ENCODE results near the gene PRDM1.

Gene PRDM1

DNA sequence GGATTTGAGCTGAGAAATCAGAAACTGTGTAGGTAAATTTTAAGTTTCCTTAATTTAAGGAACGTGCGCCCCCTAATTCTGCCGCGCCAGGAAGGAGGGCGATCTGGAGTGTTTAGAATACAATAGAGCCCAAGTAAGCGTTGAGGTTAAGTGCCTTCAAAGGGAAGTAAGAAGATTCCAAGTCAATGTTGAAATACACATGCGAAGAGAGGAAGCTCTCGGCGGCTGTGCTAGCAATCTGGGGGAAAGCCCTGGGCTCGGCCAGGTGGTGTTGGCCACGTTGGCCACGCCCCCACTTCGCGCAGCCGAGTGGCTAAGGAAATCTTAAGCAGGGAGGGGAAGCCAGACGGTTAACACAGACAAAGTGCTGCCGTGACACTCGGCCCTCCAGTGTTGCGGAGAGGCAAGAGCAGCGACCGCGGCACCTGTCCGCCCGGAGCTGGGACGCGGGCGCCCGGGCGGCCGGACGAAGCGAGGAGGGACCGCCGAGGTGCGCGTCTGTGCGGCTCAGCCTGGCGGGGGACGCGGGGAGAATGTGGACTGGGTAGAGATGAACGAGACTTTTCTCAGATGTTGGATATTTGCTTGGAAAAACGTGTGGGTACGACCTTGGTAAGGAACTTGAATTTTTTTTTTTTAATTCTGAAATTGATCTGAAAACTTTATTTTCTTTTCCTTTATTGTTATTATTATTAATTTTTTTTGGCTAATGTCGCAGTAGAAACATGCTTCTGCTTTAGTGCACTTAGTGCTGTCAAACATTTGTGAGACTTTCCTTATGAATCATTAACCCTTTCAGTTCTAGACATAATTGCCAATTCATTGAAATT lies at the start of gene PRDM1:
PRDM1 (plus strand) TSS at position 353 of the 830 bp plus-strand sequence; CDS start at position 571, 218 bp downstream.
- DNase-seq (ENCODE audit: low read depth in 2 of 2), result peak; percentile 58

DNA sequence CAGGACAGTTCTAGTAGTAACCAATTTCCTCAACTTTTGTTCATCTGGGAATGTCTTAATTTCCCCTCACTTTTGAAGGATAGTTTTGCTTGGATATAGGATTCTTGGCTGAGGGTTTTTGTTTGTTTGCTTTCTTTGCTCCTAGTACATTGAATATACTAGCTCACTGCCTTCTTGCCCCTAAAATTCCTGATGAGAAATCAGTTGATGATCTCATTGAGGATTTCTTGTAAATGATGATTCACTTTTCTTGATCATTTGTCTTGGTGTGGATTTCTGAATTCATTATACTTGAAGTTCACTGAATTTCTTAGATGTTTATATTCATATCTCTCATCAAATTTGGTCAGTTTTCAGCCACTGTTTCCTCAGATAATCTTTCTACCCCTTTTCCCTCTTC lies 49.1 kb upstream of the PRDM1 start:
- no peak for DNase-seq (ENCODE audit: low read depth in 2 of 2)

DNA sequence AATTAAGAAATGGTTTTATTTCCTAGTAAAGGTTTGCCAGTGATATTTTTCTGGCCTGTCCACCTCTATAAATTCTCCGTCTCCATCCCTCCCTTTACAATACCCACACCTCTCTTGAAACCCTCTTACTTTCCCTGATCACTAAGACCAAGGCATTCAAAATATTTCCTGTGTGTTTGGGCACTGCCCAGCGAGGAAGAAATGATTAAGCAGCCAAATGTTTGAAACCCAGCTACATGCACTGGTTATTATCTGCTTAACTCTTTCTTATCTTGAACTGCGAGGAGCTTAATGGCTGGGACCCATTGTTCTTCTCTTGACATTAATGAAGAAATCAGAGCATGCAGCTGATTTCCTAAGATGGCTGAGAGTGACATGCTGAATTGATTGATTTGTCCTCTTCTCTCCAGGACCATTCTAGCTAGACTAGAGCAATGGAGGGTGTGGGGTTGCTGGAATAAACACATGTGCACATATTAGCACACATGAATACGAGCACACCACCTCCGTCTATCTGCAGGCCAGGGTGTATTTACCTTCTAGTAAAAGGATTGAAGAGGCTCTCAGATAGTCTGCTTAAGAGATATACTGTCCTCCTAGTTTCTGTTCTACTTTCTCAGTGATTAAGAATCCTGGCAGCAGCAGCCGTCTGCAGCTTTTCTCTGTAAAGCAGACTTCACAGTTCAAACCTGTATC lies 46.1 kb upstream of the PRDM1 start:
- no peak for DNase-seq (ENCODE audit: low read depth in 2 of 2)

DNA sequence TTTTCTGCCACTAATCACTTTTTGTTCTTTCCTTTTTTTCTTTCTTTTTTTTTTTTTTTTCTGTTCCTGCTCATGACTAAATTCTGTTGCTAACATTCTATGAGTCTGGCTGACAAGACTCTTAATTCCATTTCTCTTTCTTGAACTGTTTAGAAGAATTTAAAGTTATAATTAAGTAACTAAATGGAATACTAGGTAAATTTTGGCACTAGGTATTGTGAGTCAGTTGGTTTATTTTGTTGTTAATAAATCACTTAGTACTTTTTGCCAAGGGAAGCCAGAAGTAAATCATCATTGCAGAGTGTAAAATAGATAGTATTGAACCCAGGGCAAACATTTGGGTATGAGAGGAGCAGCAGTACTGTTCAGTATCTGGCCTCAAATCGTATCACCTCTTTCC lies 42.0 kb upstream of the PRDM1 start:
- DNase-seq (ENCODE audit: low read depth in 2 of 2), result no peak

DNA sequence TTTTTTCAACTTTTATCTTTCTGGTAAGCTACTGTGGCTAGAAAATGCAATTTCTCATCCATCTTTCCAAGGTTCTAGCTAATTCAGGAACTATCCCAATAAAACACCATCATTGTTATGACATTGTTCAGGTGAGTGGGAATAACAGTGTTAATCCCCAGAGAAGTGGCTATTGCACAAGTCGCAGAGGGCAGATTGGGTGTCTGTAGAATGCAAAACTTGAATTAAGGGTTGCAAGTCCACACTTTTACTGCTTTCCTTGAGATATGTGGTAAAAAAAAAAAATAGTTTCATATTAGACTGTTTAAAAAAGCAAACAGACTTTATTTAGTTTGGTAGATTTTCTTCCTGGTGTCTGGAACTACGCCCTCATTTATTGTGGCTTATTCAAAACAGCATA lies 41.1 kb upstream of the PRDM1 start:
- no peak for DNase-seq (ENCODE audit: low read depth in 2 of 2)

DNA sequence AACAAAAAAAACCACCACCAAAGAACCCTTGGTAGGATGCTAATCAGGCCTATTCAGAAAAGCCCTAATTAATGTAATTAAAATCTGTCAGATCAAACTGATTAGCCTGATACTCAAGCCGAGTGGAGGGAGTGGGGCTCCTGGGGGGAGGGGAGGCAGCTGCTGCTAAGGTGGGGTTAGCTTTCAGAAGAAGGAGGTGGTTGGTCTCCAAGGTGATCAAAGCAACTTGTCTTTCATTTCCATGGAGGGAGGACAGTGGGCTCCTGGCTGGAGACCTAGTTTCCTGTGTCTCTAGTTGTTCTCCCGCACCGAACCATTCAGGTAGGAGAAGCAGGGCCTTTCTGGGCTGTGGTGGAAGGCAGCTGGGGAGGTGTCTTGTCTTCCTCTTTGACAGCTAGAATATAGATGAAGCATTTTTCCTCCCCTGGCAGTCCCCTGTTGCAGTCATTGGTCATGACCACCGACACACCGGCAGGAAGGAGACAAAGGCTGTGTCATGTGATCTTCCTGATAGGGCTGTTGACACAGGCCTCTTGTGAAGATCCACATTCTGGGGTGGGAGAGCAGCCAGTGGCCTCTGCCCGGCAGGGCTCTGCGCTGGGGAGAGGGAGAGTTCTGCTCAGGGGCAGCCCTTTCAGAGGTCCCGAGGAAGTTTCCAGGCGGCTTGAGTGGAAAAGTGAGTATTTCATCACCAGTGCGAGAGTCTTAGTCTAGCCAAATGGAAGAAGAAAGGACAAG lies 39.9 kb upstream of the PRDM1 start:
- no peak for DNase-seq (ENCODE audit: low read depth in 2 of 2)

DNA sequence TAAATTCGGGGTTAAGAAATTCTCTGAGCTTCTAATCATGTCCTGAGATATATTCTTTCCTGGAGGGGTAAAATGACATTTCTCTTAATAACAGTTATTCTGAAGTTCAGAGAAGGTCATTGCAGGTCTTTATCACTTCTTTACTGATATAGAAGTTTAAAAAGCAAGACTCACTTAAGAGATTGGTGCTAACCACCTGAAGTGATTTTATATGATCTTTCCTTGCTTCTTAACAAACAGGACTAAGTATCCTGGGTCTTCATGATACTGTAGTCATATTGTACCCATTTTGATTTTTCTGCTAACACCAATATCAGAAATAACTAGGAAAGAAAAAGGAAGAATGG lies 39.3 kb upstream of the PRDM1 start:
- no peak for DNase-seq (ENCODE audit: low read depth in 2 of 2)

DNA sequence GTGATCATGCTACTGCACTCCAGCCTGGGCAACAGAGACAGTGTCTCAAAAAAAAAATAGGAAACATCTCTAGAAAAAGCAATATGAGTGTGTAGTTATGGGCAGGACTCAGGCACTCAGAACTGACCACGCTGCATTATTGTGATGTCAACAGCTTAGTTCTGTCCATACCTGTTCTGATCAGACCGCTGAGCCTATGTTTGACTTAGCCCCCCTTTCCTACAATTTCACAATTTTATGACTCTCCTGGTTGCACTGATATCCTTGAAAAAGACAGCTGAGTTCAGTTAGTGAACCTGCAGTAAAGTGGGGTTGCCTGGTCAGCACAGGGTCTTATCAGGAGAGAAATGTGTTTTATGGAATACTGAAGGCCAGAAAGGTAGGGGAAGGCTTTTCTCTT lies 37.8 kb upstream of the PRDM1 start:
- DNase-seq (ENCODE audit: low read depth in 2 of 2), result no peak

DNA sequence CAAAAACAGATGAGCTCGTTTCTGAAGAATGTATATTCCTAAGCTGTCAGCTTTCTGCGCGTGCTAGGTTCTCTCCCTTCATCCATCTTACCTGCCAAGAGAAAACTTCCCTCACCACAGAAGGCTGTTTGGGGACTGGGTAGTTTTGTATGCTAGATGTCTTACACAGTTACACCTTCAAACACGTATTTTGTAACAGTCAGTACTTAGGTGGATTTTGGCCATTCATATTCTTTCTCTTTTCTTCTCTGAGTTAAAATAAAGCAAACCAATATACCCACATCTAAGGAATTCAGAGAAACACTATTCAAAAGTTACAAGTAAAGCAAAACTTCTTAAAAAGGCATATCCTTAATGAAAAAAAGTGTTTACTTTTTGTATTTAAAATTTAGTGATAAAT lies 35.6 kb upstream of the PRDM1 start:
- DNase-seq (ENCODE audit: low read depth in 2 of 2), result no peak

DNA sequence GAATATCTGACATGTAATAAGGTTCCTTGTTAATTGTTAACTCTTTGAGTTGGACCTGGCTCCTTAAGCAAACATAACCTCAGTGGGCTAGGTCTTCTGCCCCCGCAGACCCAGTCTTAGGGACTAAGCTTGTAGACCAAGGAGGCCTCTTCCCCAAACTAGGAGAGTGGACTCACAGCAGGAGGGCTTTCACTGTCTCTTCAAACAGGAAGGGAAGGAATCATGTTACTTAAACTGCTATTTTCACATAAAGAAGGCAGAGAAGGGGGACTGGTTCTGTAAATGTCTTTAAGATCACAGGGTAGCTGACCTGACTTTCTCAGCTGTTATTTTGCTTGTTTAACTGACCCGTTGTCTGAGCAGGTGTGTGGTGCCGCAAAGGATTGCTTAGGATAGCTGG lies 34.9 kb upstream of the PRDM1 start:
- no peak for DNase-seq (ENCODE audit: low read depth in 2 of 2)

DNA sequence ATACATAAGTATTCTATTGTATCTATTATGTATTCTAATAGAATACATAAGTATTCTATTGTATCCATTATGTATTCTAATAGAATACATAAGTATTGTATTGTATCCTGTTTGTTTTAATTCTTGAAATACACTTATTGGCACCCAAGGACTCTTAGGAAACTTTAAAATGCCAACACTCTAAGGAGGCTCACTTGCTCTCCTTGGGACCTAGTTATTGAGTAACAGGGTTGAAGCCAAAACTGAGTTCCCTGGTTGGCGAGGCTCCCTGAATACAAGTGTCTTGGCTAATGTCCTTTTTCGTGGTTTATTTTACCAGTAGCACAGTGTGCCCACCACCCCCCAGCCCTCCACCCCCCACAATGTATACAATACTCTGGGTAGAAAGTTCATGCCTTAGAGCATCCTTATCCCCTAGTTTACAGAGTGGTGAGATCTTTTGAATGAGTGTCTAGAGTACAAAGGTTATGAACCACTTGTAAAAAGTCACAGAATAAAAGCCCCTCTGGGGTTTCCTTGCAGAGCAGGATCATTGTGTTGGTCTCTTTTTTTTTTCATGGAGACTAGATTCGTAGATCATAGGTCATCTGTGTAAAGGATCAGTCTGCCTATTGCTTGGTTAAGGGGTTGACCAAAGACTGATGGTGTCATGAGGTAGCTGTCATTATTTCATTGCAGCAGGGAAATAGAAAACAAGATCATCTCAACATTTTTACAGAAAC lies 32.5 kb upstream of the PRDM1 start:
- no peak for DNase-seq (ENCODE audit: low read depth in 2 of 2)

DNA sequence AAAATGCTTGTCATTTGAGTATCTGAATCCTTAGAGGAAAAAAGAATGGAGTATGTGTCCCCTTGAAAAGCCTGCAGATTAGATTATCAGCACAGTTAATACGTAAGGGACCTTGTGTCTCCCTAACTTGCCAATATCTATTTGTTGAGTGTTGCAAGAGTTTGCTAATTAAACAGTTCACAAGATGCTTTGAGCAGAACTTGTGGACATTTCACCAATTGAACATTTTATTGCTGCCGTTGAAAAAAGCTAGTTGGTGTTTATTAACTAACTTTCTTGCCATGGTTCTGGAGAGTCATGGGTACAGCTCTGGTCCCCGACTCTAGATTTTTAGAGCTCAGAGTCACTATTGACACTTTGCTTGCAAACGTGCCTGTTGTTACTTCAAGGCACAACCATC lies 30.6 kb upstream of the PRDM1 start:
- no peak for DNase-seq (ENCODE audit: low read depth in 2 of 2)

DNA sequence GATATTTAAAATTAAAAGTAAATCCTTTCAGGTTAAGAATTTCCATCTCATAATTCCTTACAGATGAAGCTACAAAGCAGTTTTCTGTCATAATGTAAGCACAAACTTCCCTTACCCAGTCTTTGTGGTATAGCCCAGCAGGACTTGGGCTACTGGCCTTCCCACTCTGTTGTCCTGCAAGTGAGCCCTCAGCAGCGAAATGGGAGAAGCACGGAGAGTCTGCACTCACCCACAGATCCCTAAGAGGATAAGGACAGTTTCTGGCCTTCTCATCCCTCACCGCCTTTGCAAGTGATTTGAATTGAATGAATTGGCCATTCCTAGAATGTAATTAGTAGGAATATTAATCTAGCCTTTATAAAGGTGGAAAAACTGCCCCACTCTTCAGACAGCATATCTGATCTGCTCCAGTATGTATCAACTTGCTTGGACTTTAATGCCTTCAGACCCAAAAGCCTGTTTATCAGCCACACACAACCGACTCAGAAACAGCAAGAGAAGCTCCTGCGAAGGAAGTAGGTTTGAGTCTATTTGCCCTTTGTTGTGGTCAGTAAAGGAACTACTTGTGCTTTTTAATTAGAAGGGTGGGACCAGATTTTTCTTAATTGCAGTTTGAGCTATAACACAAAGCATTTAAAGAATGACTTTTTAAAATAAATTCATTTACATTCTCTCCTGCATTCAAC lies 29.9 kb upstream of the PRDM1 start:
- DNase-seq (ENCODE audit: low read depth in 2 of 2), result peak in 1 of 2 donors; percentile 18

DNA sequence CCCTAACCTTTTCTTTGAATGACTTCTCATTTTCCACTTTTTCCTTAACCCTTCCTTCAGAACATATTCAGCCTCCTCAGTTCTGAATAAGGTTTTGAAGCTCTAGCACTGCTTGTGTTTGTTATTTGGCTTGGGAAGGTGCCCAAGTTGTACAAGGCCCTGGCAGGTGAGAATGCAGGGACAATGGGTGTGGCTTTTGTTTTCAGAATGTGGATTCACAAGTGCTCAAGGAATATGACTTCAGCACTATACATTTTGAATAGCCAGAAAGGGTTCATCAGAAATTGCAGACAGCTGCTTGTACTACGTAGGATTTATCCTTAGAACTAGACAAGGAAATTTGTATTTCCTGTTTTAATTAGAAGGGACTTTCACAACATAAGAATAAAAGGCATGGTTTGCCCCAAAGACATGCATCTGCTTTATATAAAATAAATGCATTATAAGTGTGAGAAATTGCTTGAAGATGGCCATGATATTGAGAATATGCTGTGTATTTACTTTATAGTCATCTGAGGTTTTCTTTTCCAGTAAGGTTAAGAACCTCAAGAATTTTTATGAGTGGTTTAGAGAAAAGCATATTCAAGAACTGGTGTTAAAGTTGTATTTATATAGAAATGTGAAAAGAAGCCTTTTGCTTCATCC lies 29.3 kb upstream of the PRDM1 start:
- no peak for DNase-seq (ENCODE audit: low read depth in 2 of 2)

DNA sequence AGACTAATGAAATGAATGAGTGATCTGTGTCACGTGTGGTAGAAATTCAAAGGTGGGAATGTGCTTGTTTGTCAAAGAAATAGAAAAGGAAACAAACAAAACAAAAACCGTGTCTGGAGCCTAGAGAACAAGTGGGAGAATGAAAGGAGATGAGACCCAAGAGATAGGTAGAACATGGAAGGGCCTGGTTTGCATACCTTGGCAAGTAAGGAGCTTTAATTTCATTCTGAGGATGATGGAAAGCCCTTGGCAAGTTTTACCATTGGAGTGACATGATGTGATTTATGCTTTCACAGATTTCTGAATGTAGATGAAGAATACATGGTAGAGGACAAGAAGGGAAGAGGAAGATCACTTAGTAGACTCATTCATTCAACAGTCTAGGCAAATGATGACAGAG lies 26.8 kb upstream of the PRDM1 start:
- DNase-seq (ENCODE audit: low read depth in 2 of 2), result no peak

DNA sequence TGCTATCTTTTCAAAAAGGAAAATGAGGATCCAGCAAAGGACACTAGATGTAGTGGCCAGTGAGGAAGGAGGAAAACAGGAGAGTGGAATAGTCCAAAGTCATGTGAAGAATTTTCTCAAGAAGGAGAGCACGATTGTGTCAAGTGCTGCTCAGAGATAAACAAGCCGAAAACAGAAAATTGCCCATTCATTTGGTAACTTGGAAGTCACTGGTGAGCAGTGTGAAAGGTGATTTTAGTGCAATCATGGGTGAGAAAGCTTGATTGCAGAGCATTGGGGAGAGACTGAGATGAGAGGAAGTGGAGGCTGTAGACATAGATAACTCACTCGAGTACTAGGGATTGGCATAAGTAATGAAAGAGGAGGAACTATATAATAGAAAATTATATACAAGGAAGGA lies 26.0 kb upstream of the PRDM1 start:
- no peak for DNase-seq (ENCODE audit: low read depth in 2 of 2)

DNA sequence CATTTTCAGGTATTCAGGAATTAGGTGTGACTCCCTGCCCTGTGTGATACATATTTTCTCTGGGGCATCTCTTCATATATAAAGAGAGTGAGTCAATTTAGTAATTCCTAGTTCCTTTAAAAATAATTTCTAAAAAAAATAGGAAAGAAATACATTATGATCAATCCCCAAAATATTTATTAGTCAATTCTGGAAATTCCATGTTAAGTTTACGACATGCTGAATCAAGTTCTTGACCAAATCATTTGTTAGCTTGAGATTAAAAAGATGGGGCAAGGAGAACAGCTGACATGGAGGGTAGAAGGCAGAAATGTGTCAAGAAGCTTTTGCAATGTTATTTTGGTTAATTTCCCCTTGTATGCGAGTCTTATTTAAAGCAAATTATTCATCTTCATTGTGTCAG lies 22.7 kb upstream of the PRDM1 start:
- DNase-seq (ENCODE audit: low read depth in 2 of 2), result no peak

DNA sequence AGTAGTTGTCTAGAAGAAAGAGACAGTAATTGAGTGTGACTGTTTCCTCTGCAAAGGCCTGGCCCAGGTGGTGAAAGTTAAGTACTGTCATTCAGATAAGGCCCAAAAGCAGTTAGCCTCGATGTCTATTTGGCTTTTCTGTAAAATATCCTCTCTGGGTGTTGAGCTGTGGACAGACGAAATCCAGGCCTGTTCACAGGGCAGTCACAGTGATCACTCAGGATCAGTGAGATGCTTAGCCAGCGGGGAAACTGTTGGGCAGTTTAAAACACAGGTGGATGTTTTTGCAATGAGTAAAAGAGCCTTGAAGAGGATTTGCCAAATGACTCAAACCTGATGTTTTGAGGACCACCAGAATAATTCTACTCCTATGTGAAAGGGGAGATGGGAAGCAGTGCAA lies 22.0 kb upstream of the PRDM1 start:
- DNase-seq (ENCODE audit: low read depth in 2 of 2), result no peak

DNA sequence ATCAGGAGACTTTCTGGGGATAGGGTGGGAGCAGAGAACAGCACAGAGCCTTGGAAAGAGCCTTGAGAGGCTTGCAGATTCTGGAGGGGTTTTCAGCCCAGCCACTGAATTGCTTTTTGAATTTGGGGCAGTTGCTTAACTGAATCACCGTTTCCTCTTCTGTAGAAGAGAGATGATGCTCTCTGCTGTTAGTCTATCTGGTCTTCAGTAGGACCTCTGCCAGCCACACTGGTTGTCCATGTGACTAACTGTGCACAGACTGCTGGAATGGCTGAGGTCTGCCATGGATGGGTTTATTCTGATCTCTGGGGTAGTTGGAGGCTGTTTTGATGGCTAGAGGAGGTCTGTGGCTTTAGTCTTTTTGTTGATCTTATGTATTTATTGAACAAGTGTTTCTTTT lies 21.4 kb upstream of the PRDM1 start:
- DNase-seq (ENCODE audit: low read depth in 2 of 2), result no peak

DNA sequence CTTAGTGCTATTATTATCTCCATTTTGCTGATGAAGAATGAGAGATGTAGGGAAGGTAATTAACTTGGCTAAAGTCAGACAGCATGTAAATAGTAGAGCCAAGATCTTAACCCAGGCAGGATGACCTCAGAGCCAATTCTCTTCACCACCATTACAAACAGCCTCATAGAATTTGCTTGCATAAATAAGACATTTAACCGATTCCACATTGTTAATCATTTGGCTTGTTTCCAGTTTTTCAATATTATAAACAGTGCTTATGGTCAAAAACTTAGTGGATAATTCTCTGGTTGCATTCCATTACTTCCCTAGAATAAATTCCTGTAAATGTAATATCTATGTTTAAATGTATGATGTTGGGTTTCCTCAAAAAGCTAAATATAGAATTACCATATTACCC lies 19.1 kb upstream of the PRDM1 start:
- DNase-seq (ENCODE audit: low read depth in 2 of 2), result no peak

DNA sequence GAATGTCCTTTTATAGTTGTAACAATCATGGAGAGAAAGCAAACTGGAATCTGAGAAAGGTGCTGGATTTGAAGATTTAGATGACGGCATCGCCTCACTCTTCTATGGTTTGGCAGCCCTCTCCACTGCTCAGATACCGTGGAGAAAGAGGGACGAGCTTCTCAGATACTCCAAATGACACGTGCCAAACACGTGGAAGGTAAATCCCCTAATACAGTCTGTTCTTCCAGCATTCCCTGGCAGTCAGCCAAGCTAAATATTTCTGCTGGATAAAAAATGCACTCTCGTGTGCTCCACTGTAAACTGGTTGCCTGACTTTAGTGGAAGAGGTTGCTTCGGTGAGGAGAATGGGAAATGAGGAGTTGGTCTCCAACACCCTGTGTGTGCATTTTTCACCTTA lies 16.7 kb upstream of the PRDM1 start:
- DNase-seq (ENCODE audit: low read depth in 2 of 2), result no peak

Data from stimulated activated CD4-positive, alpha-beta T cell treated with anti-CD3 and anti-CD28 coated beads, Interleukin-1b, Interleukin-23, amount 100 ng/mL, for 4 hours (primary cell).